ENCODE measurements around the gene C3orf20.
"Not testable (repeated sequence)": the region's sequence is repeated elsewhere in the genome, so short reads cannot be mapped to it uniquely, and the experiment has no call there.

C3orf20 gene

GRCh38 chr3:14728113-14728512 lies 53.2 kb downstream of the C3orf20 start:
- no peak for DNase-seq (ENCODE audit: low read depth)
- H3K4me3 ChIP-seq (ENCODE audit: low read depth, low read length): no peak overlapping the region
- in situ Hi-C loops (cut with HindIII; ENCODE audit: low sequenced_read_pairs): no loop called here
- TF ChIP-seq, protein P1, sequence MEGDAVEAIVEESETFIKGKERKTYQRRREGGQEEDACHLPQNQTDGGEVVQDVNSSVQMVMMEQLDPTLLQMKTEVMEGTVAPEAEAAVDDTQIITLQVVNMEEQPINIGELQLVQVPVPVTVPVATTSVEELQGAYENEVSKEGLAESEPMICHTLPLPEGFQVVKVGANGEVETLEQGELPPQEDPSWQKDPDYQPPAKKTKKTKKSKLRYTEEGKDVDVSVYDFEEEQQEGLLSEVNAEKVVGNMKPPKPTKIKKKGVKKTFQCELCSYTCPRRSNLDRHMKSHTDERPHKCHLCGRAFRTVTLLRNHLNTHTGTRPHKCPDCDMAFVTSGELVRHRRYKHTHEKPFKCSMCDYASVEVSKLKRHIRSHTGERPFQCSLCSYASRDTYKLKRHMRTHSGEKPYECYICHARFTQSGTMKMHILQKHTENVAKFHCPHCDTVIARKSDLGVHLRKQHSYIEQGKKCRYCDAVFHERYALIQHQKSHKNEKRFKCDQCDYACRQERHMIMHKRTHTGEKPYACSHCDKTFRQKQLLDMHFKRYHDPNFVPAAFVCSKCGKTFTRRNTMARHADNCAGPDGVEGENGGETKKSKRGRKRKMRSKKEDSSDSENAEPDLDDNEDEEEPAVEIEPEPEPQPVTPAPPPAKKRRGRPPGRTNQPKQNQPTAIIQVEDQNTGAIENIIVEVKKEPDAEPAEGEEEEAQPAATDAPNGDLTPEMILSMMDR (IDR thresholded peaks at IDR 0.05; ENCODE audit: low read depth, low read length, missing control alignments): no peak

- TF ChIP-seq, protein P1 (IDR thresholded peaks at IDR 0.05; ENCODE audit: low read depth, low read length, missing control alignments): no peak
- no peak for DNase-seq (ENCODE audit: low read depth)
- in situ Hi-C loops (cut with HindIII; ENCODE audit: low sequenced_read_pairs): no loop called here
- H3K4me3 ChIP-seq (ENCODE audit: low read depth, low read length): no peak overlapping the region
These were observed 55.9 kb downstream of the C3orf20 start for GRCh38 chr3:14730703-14731382.

GRCh38 chr3:14740983-14741382 lies 66.0 kb downstream of the C3orf20 start:
- no peak for DNase-seq (ENCODE audit: low read depth)
- in situ Hi-C loops (cut with HindIII; ENCODE audit: low sequenced_read_pairs): no loop called here
- TF ChIP-seq, protein P1 (IDR thresholded peaks at IDR 0.05; ENCODE audit: low read depth, low read length, missing control alignments): no peak
- no peak overlapping the region for H3K4me3 ChIP-seq (ENCODE audit: low read depth, low read length)

DNA sequence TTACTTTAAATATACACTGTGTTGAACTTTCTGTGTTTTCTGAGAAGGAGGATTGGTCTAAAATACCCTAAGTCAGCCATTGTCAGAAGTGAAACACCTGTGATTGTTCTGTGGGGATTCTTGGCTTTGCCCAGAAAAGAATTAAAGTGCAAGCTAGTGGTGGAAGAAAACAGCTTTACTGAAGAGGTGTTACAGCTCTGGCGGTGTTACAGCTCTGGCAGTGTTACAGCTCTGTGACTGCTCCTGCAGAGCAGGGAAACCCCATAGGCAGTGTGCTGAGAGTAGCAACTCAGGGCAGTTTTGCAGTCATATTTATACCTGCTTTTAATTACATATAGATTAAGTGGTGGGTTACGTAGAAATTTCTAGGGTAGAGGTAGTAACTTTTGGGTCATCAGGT lies 66.6 kb downstream of the C3orf20 start:
- no peak for DNase-seq (ENCODE audit: low read depth)
- in situ Hi-C loops (cut with HindIII; ENCODE audit: low sequenced_read_pairs): no loop called here
- TF ChIP-seq, protein P1 (IDR thresholded peaks at IDR 0.05; ENCODE audit: low read depth, low read length, missing control alignments): no peak
- no peak overlapping the region for H3K4me3 ChIP-seq (ENCODE audit: low read depth, low read length)

DNA sequence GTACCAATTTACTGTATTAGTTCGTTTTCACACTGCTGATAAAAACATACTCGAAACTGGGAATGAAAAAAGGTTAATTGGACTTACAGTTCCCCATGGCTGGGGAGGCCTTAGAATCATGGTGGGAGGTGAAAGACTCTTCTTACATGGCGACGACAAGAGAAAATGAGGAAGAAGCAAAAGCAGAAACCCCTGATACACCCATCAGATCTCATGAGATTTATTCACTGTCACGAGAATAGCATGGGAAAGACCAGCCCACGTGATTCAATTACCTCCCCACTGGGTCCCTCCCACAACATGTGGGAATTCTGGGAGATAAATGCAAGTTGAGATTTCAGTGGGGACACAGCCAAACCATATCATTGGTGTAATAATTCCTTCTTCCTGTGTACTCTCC lies 69.6 kb downstream of the C3orf20 start:
- DNase-seq (ENCODE audit: low read depth): no peak
- no peak overlapping the region for H3K4me3 ChIP-seq (ENCODE audit: low read depth, low read length)
- TF ChIP-seq, protein P1 (IDR thresholded peaks at IDR 0.05; ENCODE audit: low read depth, low read length, missing control alignments): no peak
- in situ Hi-C loops (cut with HindIII; ENCODE audit: low sequenced_read_pairs): no loop called here

- no peak for DNase-seq (ENCODE audit: low read depth)
- H3K4me3 ChIP-seq (ENCODE audit: low read depth, low read length): no peak overlapping the region
- TF ChIP-seq, protein P1 (IDR thresholded peaks at IDR 0.05; ENCODE audit: low read depth, low read length, missing control alignments): no peak
- in situ Hi-C loops (cut with HindIII; ENCODE audit: low sequenced_read_pairs): no loop called here
These were observed 75.7 kb downstream of the C3orf20 start for GRCh38 chr3:14750650-14751049.

DNA sequence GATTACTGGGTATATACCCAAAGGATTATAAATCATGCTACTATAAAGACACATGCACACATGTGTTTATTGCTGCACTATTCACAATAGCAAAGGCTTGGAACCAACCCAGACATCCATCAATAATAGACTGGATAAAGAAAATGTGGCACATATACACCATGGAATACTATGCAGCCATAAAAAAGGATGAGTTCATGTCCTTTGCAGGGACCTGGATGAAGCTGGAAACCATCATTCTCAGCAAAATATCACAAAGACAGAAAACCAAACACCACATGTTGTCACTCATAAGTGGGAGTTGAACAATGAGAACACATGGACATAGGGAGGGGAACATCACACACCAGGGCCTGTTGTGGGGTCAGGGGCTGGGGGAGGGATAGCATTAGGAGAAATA lies 78.0 kb downstream of the C3orf20 start:
- H3K4me3 ChIP-seq (ENCODE audit: low read depth, low read length); in situ Hi-C loops (cut with HindIII; ENCODE audit: low sequenced_read_pairs); DNase-seq (ENCODE audit: low read depth): not testable (repeated sequence)

Data from astrocyte of the cerebellum (primary cell).